ENCODE data around the gene ACVRL1.

The ACVRL1 gene

GRCh38 chr12:51920046-51920445 is 12.7 kb downstream of the ACVRL1 start:
- no peaks in the 10 kb centered on the region for H3K9me3 Mint-ChIP-seq
- peak overlapping the region in 1 of 3 experiments; percentile 35 for H3K4me3 Mint-ChIP-seq
- peak overlapping the region in 2 of 3 experiments; percentile 16 to 44 for H3K27ac Mint-ChIP-seq

GRCh38 chr12:51921017-51921725 is 13.9 kb downstream of the ACVRL1 start:
- no peaks in the 10 kb centered on the region for H3K9me3 Mint-ChIP-seq
- no peak for TF ChIP-seq CTCF (IDR thresholded peaks at IDR 0.05; ENCODE audit: unreplicated experiment in 3 of 3)

More at GRCh38 chr12:51920046-51920445, 12.7 kb downstream of the ACVRL1 start:
- Mint-ChIP-seq H3K4me1 (peaks cover 69% of the 10 kb centered on the region), H3K27me3 (ENCODE audit: low read depth) (peaks cover 6% of the 10 kb centered on the region), H3K36me3 (ENCODE audit: low read depth) (no peaks in the 10 kb centered on the region)
- no peak for TF ChIP-seq CTCF (IDR thresholded peaks at IDR 0.05; ENCODE audit: unreplicated experiment in 3 of 3)

GRCh38 chr12:51922146-51922545 is 14.8 kb downstream of the ACVRL1 start:
- no peaks in the 10 kb centered on the region for H3K36me3 Mint-ChIP-seq (ENCODE audit: low read depth)
- no peaks in the 10 kb centered on the region for H3K9me3 Mint-ChIP-seq
- H3K4me1 Mint-ChIP-seq, result peaks cover 72% of the 10 kb centered on the region
- peak overlapping the region in 2 of 3 experiments; percentile 50 to 79 for H3K27ac Mint-ChIP-seq
- no peak for TF ChIP-seq CTCF (IDR thresholded peaks at IDR 0.05; ENCODE audit: unreplicated experiment in 3 of 3)
- H3K27me3 Mint-ChIP-seq (ENCODE audit: low read depth), result peaks cover 5% of the 10 kb centered on the region
- no peak overlapping the region for H3K4me3 Mint-ChIP-seq

More at GRCh38 chr12:51921017-51921725, 13.9 kb downstream of the ACVRL1 start:
- Mint-ChIP-seq H3K4me3 (no peak overlapping the region), H3K36me3 (ENCODE audit: low read depth) (no peaks in the 10 kb centered on the region), H3K4me1 (peaks cover 75% of the 10 kb centered on the region), H3K27me3 (ENCODE audit: low read depth) (peaks cover 5% of the 10 kb centered on the region), H3K27ac (peak overlapping the region; percentile 16 to 84 (median 61))

- Mint-ChIP-seq H3K27me3 (ENCODE audit: low read depth) (peaks cover 5% of the 10 kb centered on the region), H3K9me3 (no peaks in the 10 kb centered on the region)
Measured at GRCh38 chr12:51922762-51923505, 15.6 kb downstream of the ACVRL1 start.

GRCh38 chr12:51923506-51924365 is 16.4 kb downstream of the ACVRL1 start:
- H3K36me3 Mint-ChIP-seq (ENCODE audit: low read depth), result no peaks in the 10 kb centered on the region
- no peak overlapping the region for H3K4me3 Mint-ChIP-seq
- TF ChIP-seq CTCF (IDR thresholded peaks at IDR 0.05; ENCODE audit: unreplicated experiment in 3 of 3), result peak; percentile 65 to 78 (median 69)
- H3K27ac Mint-ChIP-seq, result no peak overlapping the region
- H3K27me3 Mint-ChIP-seq (ENCODE audit: low read depth), result peaks cover 5% of the 10 kb centered on the region
- peaks cover 57% of the 10 kb centered on the region for H3K4me1 Mint-ChIP-seq
- H3K9me3 Mint-ChIP-seq, result no peaks in the 10 kb centered on the region

More at GRCh38 chr12:51922762-51923505, 15.6 kb downstream of the ACVRL1 start:
- no peaks in the 10 kb centered on the region for H3K36me3 Mint-ChIP-seq (ENCODE audit: low read depth)
- peaks cover 64% of the 10 kb centered on the region for H3K4me1 Mint-ChIP-seq
- no peak overlapping the region for H3K4me3 Mint-ChIP-seq
- H3K27ac Mint-ChIP-seq, result peak overlapping the region in 2 of 3 experiments; percentile 50 to 79
- TF ChIP-seq CTCF (IDR thresholded peaks at IDR 0.05; ENCODE audit: unreplicated experiment in 3 of 3), result no peak

Measured in nephron (organoid).